Neural cell (in vitro differentiated cells): ENCODE results near the gene IL1RAPL2.

ENCODE experiments used
- CTCF ChIP-seq: fragments of 450-650 bp; IDR thresholded peaks from 2 replicates; pipeline ENCODE4 v1.5.1; 2014; ENCODE audit warnings: antibody characterized with exemption, mild to moderate bottlenecking, moderate library complexity; ENCODE audit not compliant: poor library complexity, severe bottlenecking
- POLR2AphosphoS5 ChIP-seq: IDR thresholded peaks from 2 replicates; pipeline ENCODE4 v1.6.1; 2012
- TF ChIP-seq, protein P1 (sequence below): IDR thresholded peaks from 2 replicates; pipeline ENCODE4 v1.6.1; 2012; ENCODE audit warnings: borderline replicate concordance

- TF ChIP-seq CTCF (no peak), POLR2AphosphoS5 (no peak)
- TF ChIP-seq, protein P1, sequence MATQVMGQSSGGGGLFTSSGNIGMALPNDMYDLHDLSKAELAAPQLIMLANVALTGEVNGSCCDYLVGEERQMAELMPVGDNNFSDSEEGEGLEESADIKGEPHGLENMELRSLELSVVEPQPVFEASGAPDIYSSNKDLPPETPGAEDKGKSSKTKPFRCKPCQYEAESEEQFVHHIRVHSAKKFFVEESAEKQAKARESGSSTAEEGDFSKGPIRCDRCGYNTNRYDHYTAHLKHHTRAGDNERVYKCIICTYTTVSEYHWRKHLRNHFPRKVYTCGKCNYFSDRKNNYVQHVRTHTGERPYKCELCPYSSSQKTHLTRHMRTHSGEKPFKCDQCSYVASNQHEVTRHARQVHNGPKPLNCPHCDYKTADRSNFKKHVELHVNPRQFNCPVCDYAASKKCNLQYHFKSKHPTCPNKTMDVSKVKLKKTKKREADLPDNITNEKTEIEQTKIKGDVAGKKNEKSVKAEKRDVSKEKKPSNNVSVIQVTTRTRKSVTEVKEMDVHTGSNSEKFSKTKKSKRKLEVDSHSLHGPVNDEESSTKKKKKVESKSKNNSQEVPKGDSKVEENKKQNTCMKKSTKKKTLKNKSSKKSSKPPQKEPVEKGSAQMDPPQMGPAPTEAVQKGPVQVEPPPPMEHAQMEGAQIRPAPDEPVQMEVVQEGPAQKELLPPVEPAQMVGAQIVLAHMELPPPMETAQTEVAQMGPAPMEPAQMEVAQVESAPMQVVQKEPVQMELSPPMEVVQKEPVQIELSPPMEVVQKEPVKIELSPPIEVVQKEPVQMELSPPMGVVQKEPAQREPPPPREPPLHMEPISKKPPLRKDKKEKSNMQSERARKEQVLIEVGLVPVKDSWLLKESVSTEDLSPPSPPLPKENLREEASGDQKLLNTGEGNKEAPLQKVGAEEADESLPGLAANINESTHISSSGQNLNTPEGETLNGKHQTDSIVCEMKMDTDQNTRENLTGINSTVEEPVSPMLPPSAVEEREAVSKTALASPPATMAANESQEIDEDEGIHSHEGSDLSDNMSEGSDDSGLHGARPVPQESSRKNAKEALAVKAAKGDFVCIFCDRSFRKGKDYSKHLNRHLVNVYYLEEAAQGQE: no peak
Measured at GRCh38 chrX:104670051-104670450, 104.1 kb downstream of the IL1RAPL2 start.
